ENCODE data around the gene PIN4.

DNA sequence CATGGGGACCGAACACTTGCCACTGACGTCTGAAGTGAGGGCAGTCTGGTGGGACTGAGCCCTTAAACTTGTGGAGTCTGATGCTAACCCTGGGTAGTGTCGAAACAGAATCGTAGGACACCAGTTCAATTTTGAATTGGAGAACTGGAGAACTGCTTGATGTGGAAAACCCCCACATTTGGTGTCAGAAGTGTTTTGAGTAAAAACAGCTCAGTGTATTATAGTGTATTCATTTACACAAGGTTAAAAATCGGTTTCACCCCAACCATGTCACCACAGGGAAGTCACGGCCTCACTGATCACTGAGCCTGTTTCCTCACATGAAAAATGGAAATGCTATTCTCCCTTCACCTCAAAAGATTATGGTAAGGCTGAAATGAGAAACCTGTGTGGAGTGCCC, 21.9 kb downstream of the PIN4 start:
- no peak for TF ChIP-seq EZH2phosphoT487 (IDR thresholded peaks at IDR 0.05; ENCODE audit: borderline replicate concordance, low read depth, low read length)
- TF ChIP-seq, protein P1, sequence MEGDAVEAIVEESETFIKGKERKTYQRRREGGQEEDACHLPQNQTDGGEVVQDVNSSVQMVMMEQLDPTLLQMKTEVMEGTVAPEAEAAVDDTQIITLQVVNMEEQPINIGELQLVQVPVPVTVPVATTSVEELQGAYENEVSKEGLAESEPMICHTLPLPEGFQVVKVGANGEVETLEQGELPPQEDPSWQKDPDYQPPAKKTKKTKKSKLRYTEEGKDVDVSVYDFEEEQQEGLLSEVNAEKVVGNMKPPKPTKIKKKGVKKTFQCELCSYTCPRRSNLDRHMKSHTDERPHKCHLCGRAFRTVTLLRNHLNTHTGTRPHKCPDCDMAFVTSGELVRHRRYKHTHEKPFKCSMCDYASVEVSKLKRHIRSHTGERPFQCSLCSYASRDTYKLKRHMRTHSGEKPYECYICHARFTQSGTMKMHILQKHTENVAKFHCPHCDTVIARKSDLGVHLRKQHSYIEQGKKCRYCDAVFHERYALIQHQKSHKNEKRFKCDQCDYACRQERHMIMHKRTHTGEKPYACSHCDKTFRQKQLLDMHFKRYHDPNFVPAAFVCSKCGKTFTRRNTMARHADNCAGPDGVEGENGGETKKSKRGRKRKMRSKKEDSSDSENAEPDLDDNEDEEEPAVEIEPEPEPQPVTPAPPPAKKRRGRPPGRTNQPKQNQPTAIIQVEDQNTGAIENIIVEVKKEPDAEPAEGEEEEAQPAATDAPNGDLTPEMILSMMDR (conservative IDR thresholded peaks at IDR 0.05; ENCODE audit: low read length): no peak
